Cardiac fibroblast (primary cell): ENCODE measurements around the gene PEX16.

Source experiments
- DNase-seq, 2 donors: peaks; one replicate each; pipeline versions ENCODE4 v3.0.0 to v3.0.0-alpha.2; 2010; ENCODE audit warnings: low read depth in 2 of 2
- H3K4me3 ChIP-seq, 2 donors: replicated peaks in 1 of 2; 1 replicate in 1 of 2; 2 replicates in 1 of 2; pipeline ENCODE4 v1.5.1; 2011; ENCODE audit warnings: low read depth in 2 of 2, low read length in 2 of 2, mild to moderate bottlenecking in 2 of 2, moderate library complexity in 1 of 2
- CTCF ChIP-seq: IDR thresholded peaks from one replicate; pipeline ENCODE4 v1.5.1; 2011; ENCODE audit warnings: low read depth, mild to moderate bottlenecking, low read length, inconsistent platforms

Gene PEX16

DNA sequence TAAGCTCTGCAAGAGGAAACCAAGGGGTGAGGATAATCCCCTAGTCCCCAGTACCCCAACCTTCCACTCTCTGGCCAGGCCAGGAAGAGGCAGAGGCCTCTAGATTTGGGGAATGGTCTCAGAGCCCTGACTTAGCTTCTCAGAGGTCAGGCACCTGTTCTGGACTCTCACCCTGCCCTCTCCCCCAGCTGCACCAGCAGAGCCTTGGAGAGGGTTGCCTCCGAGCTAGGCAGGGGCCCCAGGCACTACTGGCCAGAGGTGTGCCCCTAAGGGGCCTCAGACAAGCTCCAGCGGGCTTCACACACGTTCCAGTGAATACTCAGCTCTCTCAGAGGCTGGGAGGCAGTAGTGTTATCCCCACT lies 18.6 kb downstream of the PEX16 start:
- H3K4me3 ChIP-seq: peak overlapping the region in 1 of 2 donors; percentile 34
- no peak for DNase-seq
- TF ChIP-seq CTCF: no peak

DNA sequence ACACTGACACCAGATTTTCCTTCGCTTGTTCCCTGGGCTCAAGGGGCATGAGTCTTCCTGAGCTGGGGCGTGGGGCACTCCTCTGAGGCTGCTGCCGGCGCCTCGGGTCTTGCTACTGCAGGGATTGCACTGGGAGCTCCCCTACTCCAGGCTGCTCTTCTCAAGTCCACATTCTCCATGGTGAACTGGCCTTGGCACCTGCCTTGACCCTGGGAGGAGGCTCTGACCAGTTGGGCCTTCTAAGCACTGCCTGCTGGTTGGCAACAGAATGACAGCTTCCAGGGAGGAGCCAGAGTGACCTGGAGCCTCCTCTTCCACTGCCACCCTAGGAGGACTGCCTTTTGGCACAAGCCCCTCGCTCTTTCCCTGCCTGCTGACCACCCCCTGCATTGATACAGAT lies 20.1 kb downstream of the PEX16 start:
- no peak for DNase-seq
- TF ChIP-seq CTCF: no peak
- H3K4me3 ChIP-seq: no peak overlapping the region

DNA sequence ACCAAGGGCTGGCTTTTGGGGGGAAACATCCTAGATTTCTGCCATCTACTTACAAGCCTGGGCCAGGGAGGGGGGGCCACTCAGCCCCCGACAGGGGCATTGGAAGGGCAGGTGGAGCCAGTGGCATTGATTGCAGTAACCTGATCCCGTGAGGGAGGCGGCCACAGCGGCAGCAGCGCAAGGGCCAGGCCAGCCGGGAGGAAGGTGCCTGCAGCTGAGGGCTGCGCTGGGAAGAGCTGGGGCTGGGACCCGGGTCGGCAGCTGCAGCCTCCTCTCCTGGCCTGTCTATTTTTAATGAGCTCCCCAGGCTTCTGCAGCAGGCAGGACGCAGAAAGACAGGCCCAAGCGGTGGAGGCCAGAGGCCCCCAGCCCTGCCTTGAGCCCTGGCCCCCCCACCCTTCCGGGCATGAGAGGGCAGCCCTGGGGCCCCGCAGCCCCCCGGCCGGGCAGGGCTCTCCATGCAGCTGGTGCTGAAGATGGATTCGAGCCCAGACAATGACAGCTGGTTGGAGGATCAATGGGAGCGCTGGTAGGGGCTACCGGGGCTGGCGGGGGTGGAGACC lies 21.2 kb downstream of the PEX16 start:
- H3K4me3 ChIP-seq: no peak overlapping the region
- DNase-seq: no peak
- no peak for TF ChIP-seq CTCF

- no peak for TF ChIP-seq CTCF
- no peak for DNase-seq
- H3K4me3 ChIP-seq: no peak overlapping the region
Observed at GRCh38 chr11:45895553-45896259, 22.0 kb downstream of the PEX16 start.

DNA sequence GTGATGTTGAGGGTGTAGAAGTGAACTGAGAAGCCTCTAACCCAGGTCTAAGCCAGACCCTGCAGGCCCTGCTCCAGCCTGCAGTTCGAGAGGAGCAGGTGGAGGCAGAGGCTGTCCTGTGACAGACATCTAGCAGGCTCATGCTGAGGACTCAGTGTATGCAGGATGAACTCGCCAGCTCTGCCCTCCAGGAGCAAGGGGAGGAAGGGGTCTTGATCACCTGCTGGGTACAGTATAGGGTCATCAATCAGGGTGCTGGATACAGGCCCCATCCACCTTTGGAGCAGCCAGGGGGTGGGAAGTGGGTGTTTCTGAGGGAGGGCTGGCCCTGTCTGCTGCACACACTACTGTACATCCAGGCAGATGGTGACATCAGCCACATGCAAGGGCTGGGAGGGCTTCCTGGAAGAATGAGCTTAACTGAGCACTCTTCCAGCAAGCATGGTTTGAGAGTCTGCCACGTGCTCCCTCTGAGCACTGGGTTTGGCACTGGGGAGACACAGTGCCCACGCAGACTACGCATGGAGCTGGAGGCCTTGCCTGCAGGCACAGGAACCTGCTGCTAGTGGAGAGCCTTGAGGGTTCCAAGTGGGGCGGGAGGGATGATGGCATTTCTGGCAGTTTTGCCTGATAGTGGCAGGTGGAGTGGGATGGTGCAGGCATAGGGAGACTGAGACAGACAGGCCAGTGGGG lies 23.0 kb downstream of the PEX16 start:
- DNase-seq: no peak
- TF ChIP-seq CTCF: no peak
- H3K4me3 ChIP-seq: no peak overlapping the region

DNA sequence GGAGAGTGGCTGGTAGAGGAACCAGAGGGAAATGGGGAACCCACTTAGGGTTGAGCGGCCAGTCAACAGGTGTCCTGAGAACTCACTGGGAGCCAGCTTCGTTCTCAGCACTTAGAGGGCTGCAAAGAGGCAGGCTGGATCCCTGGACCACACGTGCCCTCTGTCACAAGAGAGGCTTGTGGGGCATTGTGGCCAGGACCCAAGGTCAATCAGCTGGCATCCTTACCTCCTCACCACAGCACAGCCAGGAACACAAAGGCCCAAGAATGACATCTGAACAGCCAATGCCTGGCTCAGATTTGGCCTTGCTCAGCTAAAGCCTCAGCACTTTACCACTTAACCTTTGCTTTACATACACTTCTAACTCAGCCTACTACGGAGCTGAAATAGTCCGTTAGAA lies 24.8 kb downstream of the PEX16 start:
- DNase-seq: no peak
- no peak overlapping the region for H3K4me3 ChIP-seq
- no peak for TF ChIP-seq CTCF
